ENCODE data around the gene ZMYM4. TPM values are rescaled to one million over a fixed set of nuclear protein-coding genes. Genes with fewer than 3 reads are reported as not detected.

ZMYM4 gene
- total and polyA plus RNA-seq, 11 donors: 8.0 to 44.3 (median 32.2) TPM

GRCh38 chr1:35361638-35362037, 93.1 kb downstream of the ZMYM4 start:
- Histone ChIP-seq H3K4me1 (peaks cover 0 to 19% (median 1%) of the 10 kb centered on the region in 12 donors), H3K9me3 (no peaks in the 10 kb centered on the region), H3K4me3 (no peak overlapping the region), H3K36me3 (peaks cover 0 to 37% (median 13%) of the 10 kb centered on the region in 9 donors), H3K27ac (no peak overlapping the region), H3K27me3 (no peaks in the 10 kb centered on the region)
- intact Hi-C loops (cut with DNase I): no loop called here
- WGBS, 4 donors: 79 to 88% (median 84%) methylated on average over 3 of the region's 3 CpGs
- ATAC-seq: no peak
- no peak for DNase-seq
- TF ChIP-seq POLR2A (IDR thresholded peaks at IDR 0.05): no peak
- TF ChIP-seq CTCF (IDR thresholded peaks at IDR 0.05): no peak

GRCh38 chr1:35364741-35365140, 96.2 kb downstream of the ZMYM4 start:
- H3K27ac ChIP-seq: peak overlapping the region in 1 of 12 donors; percentile 23
- no peak for ATAC-seq
- TF ChIP-seq POLR2A (IDR thresholded peaks at IDR 0.05) (no peak), CTCF (IDR thresholded peaks at IDR 0.05) (no peak)
- H3K4me3 ChIP-seq: no peak overlapping the region
- H3K9me3 ChIP-seq: no peaks in the 10 kb centered on the region
- no peaks in the 10 kb centered on the region for H3K27me3 ChIP-seq
- intact Hi-C loops (cut with DNase I): no loop called here
- no peak for DNase-seq
- peaks cover 0 to 19% (median 3%) of the 10 kb centered on the region in 12 donors for H3K4me1 ChIP-seq
- WGBS, 4 donors: 90 to 96% (median 93%) methylated on average over 3 of the region's 3 CpGs
- peaks cover 0 to 32% (median 13%) of the 10 kb centered on the region in 9 donors for H3K36me3 ChIP-seq

- ATAC-seq: no peak
- no peak for DNase-seq
- Histone ChIP-seq H3K4me3 (no peak overlapping the region), H3K9me3 (no peaks in the 10 kb centered on the region), H3K27ac (no peak overlapping the region), H3K27me3 (no peaks in the 10 kb centered on the region), H3K36me3 (peaks cover 0 to 12% (median 7%) of the 10 kb centered on the region in 9 donors), H3K4me1 (peaks cover 0 to 28% (median 13%) of the 10 kb centered on the region in 12 donors)
- TF ChIP-seq CTCF (IDR thresholded peaks at IDR 0.05) (no peak), POLR2A (IDR thresholded peaks at IDR 0.05) (no peak)
- 96 to 99% (median 97%) methylated on average over 2 of the region's 2 CpGs for WGBS, 4 donors
- intact Hi-C loops (cut with DNase I): no loop called here
Observed at GRCh38 chr1:35367914-35368313, 99.4 kb downstream of the ZMYM4 start.

- H3K27me3 ChIP-seq: no peaks in the 10 kb centered on the region
- intact Hi-C loops (cut with DNase I): no loop called here
- H3K9me3 ChIP-seq: no peaks in the 10 kb centered on the region
- H3K4me1 ChIP-seq: peaks cover 0 to 16% (median 9%) of the 10 kb centered on the region in 12 donors
- TF ChIP-seq POLR2A (IDR thresholded peaks at IDR 0.05) (no peak), CTCF (IDR thresholded peaks at IDR 0.05) (peak in 1 of 12 donors; percentile 8)
- peaks cover 0 to 11% (median 3%) of the 10 kb centered on the region in 9 donors for H3K36me3 ChIP-seq
- peak overlapping the region in 10 of 12 donors; percentile 3 to 59 (median 50) for H3K27ac ChIP-seq
- DNase-seq: peak in 4 of 5 donors; percentile 61 to 81 (median 75)
- WGBS, 4 donors: 28 to 36% (median 30%) methylated on average over 4 of the region's 4 CpGs
- no peak overlapping the region for H3K4me3 ChIP-seq
- ATAC-seq: peak; percentile 55 to 92 (median 71)
Observed at GRCh38 chr1:35369922-35370671, 101.6 kb downstream of the ZMYM4 start.
